SJCRH30 (cell line): Measurements from ENCODE around the gene PDK2. TPM values are rescaled to one million over a fixed set of nuclear protein-coding genes. Genes with fewer than 3 reads are reported as not detected.
"Not testable (repeated sequence)": the region's sequence is repeated elsewhere in the genome, so short reads cannot be mapped to it uniquely, and the experiment has no call there.

ENCODE experiments used
- DNase-seq, 2 experiments: peaks; one replicate each; pipeline ENCODE4 v3.0.0-alpha.2; 2015 to 2020
- H3K27ac ChIP-seq: fragments of 250-450 bp; sonication (Bioruptor Pico); 2 replicates; pipeline ENCODE4 v1.5.1; 2020; ENCODE audit warnings: mild to moderate bottlenecking, moderate library complexity
- H3K27me3 ChIP-seq: fragments of 250-450 bp; sonication (Bioruptor Pico); 2 replicates; pipeline ENCODE4 v1.5.1; 2020; ENCODE audit warnings: mild to moderate bottlenecking, moderate library complexity
- H3K36me3 ChIP-seq: fragments of 250-450 bp; sonication (Bioruptor Pico); 2 replicates; pipeline ENCODE4 v1.5.1; 2020; ENCODE audit warnings: mild to moderate bottlenecking, moderate library complexity
- H3K4me1 ChIP-seq: fragments of 250-450 bp; sonication (Bioruptor Pico); 2 replicates; pipeline ENCODE4 v1.5.1; 2020; ENCODE audit warnings: mild to moderate bottlenecking, moderate library complexity
- H3K4me3 ChIP-seq: fragments of 250-450 bp; sonication (Bioruptor Pico); 2 replicates; pipeline ENCODE4 v1.5.1; 2020; ENCODE audit warnings: mild to moderate bottlenecking, moderate library complexity
- H3K9me3 ChIP-seq: fragments of 250-450 bp; sonication (Bioruptor Pico); replicated peaks from 2 replicates; pipeline ENCODE4 v1.5.1; 2020; ENCODE audit warnings: mild to moderate bottlenecking, moderate library complexity
- total RNA-seq: library from RNA; depleted of rRNA; stranded (reverse); fragments of >200 nt; shearing (Covaris generic); gene quantifications from 2 replicates; pipeline ENCODE4 v1.2.3, GENCODE V29; 2014

The PDK2 gene
- total RNA-seq, 1 experiment from 2014 or later, result 12.5 TPM

- no peak overlapping the region for H3K27ac ChIP-seq
Measured at GRCh38 chr17:50055055-50055425, 40.1 kb upstream of the PDK2 start.

DNA sequence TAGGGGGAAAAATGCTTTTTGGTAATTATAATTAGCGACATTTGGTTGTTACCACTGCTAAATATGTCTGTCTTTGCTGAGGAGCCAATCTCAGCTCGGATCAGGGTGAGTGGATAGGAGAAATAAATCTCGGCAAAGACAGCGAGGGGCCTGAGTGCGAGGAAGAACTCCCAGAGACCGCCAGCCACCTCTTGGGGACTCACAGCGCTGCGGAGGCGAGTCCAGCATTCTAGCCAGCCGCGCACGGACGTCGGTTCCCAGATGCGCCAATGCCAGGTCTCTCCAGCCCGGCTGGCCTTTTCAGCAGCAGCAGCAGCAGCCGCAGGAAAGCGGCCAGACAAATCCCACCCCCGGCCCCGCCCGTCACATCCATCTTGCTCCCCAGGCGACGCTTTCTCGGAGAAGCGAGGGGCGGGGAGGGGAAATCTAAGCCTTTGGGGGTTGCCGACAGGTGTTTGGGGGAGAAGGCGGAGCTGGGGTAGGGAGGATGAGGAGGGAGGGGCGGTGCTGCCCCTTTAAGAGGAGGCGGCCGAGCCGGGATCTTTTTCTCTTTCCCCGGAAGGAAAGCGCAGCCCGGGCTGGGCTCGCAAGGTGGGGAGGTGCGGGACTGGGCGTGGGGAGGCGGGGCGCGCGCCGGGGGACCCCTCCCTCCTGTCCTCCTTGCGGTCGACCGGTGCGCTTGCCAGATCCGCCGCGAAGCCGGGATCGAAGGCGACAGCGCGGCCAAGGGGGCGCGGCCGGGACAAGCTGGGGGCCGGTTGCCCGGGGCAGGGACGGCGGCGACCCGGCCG is 39.5 kb upstream of the PDK2 start, which contains the start of gene ITGA3:
TSS of gene ITGA3 (plus strand) at position 685 of the 791 bp plus-strand sequence. CDS start 330 bp downstream, outside the sequence.
- Histone ChIP-seq H3K9me3 (no peaks in the 10 kb centered on the region), H3K27ac (no peak within 1 kb of the TSS), H3K4me1 (peaks cover 49% of the 10 kb centered on the region), H3K4me3 (peak within 1 kb of the TSS; percentile 59), H3K27me3 (no peaks in the 10 kb centered on the region), H3K36me3 (no peaks in the 10 kb centered on the region)
- DNase-seq, result peak; percentile 63 to 74

More at GRCh38 chr17:50055055-50055425, 40.1 kb upstream of the PDK2 start:
- H3K9me3 ChIP-seq, result no peaks in the 10 kb centered on the region
- H3K36me3 ChIP-seq, result no peaks in the 10 kb centered on the region
- no peaks in the 10 kb centered on the region for H3K27me3 ChIP-seq
- DNase-seq, result no peak
- peaks cover 49% of the 10 kb centered on the region for H3K4me1 ChIP-seq
- H3K4me3 ChIP-seq, result peak overlapping the region; percentile 59

DNA sequence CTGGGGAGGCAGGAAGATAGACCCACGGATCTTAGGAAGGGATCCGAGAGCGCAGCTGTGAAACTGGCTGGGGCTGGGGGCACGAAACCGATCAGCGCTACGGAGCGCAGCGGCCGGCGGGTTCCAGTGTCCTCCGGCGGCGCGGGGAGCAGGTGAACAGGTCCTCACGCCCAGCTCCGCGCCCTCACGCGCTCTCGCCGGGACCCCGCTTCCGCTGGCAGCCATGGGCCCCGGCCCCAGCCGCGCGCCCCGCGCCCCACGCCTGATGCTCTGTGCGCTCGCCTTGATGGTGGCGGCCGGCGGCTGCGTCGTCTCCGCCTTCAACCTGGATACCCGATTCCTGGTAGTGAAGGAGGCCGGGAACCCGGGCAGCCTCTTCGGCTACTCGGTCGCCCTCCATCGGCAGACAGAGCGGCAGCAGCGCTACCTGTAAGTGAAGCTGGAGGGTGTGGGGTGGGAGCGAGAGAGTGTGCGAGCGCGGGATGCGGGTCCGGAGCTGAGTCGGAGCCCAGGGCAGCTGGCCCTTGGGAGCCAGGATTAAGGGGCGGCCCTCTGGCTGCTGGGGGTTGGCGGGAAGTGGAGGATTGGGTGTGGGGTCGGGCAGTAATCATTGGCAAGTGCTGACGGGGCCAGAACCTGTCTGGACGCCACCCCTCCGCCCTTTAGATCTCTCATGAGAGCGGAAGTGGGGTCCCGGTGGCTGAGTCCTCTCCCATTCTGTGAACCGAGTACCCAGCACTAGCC is 38.8 kb upstream of the PDK2 start:
- H3K4me1 ChIP-seq, result peaks cover 44% of the 10 kb centered on the region
- H3K36me3 ChIP-seq, result no peaks in the 10 kb centered on the region
- peak; percentile 37 to 47 for DNase-seq
- H3K27me3 ChIP-seq, result no peaks in the 10 kb centered on the region
- no peaks in the 10 kb centered on the region for H3K9me3 ChIP-seq
- peak overlapping the region; percentile 59 for H3K4me3 ChIP-seq
- no peak overlapping the region for H3K27ac ChIP-seq

DNA sequence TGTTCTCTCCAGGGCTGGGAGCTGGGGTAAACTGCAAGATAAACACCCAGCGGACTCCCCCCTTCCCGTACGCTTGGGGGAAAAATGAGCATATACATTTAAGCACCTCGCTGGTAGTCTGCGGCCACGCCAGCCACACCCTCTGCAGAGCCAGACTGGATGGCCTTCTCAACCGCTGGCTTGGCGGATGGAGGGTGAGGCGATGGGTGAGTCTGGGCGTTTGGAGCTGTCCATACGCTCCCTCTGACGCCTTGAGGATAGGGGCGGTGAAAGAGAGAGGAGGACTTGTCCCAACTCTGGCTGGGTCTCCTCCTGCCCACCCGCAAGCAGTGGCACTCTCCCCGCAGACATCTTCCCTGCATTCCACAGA is 38.2 kb upstream of the PDK2 start:
- DNase-seq, result no peak
- H3K27me3 ChIP-seq, result no peaks in the 10 kb centered on the region
- H3K36me3 ChIP-seq, result no peaks in the 10 kb centered on the region
- peaks cover 39% of the 10 kb centered on the region for H3K4me1 ChIP-seq
- no peak overlapping the region for H3K27ac ChIP-seq
- H3K4me3 ChIP-seq, result peak overlapping the region; percentile 59; the same call in 1 of the 2 replicates
- H3K9me3 ChIP-seq, result no peaks in the 10 kb centered on the region

DNA sequence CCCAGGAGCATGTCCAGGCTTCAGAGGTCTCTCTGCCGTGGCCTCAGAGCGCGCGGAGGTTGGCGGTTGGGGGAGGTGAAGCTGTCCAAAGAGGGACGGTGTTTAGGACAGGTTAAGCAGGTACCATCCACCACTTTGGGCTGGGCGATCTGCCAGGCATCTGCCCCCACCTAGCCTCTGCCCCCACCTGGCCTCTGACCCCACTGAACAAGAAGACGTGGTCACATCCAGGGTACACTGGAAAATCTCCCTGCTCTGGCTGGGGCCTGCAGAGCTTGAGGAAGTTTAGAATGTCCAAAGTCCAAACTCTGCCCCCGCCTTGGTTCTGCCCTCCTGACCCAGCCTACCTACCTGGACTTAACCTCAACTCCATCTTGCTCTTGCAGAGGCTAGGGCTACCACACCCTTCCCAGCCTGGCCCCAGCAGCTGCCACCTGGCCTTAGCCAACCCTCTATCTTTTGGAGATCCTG is 37.6 kb upstream of the PDK2 start:
- Histone ChIP-seq H3K4me3 (no peak overlapping the region), H3K27me3 (no peaks in the 10 kb centered on the region), H3K27ac (no peak overlapping the region), H3K9me3 (no peaks in the 10 kb centered on the region), H3K36me3 (no peaks in the 10 kb centered on the region), H3K4me1 (peaks cover 33% of the 10 kb centered on the region)
- DNase-seq, result no peak

DNA sequence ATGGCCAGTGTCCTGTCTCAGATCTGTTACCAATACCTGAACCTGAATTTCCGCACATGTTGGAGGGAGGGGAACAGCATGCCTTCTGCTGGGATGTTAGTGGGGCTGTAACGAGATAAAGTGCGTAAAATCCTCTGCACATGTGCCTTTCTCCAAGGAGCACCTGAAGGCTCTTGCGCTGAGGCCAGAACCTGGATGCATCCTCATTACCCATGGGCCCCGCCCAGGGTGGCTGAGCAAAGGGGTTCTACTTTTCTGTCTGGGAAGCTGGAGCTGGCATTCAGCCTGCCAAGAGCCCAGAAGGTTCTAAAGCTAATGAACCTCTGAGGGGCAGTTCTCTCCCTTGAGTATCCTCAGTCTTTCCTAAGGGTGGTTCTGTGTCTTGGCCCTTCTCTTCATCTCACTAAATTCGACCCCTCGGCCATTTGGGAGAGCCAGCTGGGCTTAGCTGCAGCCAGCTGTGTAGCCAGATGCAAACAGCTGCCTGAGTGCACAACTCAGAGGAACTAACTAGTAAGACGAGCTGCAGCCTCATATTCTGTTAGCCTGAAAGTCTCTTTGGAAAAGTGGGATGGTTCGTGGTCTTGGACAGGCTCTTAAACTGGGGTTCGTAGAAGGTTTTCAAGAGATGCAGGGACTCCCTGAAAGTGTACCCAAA is 36.7 kb upstream of the PDK2 start:
- DNase-seq, result no peak

GRCh38 chr17:50059256-50059655 is 35.9 kb upstream of the PDK2 start:
- Histone ChIP-seq H3K36me3 (no peaks in the 10 kb centered on the region), H3K27ac (no peak overlapping the region), H3K27me3 (no peaks in the 10 kb centered on the region), H3K4me1 (peaks cover 16% of the 10 kb centered on the region), H3K4me3 (no peak overlapping the region), H3K9me3 (no peaks in the 10 kb centered on the region)
- no peak for DNase-seq

More for the DNA sequence above, 36.7 kb upstream of the PDK2 start:
- H3K4me1 ChIP-seq, result peaks cover 24% of the 10 kb centered on the region
- no peaks in the 10 kb centered on the region for H3K9me3 ChIP-seq
- H3K36me3 ChIP-seq, result no peaks in the 10 kb centered on the region
- no peak overlapping the region for H3K4me3 ChIP-seq
- no peaks in the 10 kb centered on the region for H3K27me3 ChIP-seq
- no peak overlapping the region for H3K27ac ChIP-seq

DNA sequence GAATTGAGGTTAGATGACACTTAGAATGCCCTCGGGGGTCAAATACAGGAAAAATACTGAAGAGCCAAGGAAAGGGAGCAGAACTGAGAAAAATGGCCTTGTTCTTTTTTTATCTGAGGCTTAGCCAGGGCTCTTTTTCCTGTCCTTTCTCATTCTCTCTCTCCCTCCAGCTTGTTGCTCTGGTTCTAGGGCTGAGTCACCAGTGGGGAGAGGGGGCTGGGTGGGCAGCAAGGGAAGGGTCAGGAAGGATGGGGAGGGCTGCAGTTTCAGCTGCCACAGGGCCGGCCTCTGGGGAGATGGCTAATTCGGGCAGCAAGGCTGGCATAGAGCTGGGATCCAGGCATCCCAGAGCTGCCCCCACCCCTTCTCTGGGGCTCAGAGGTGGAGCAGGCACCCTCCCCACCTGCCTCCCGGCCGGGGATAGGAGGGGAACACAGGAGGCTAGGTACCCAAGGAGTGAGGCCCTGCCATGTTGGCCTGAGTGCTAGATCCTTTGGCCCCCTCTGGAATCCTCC is 35.3 kb upstream of the PDK2 start:
- Histone ChIP-seq H3K4me1 (peaks cover 19% of the 10 kb centered on the region), H3K27me3 (no peaks in the 10 kb centered on the region), H3K27ac (no peak overlapping the region), H3K4me3 (no peak overlapping the region), H3K9me3 (no peaks in the 10 kb centered on the region), H3K36me3 (no peaks in the 10 kb centered on the region)
- peak; percentile 25 to 30 for DNase-seq

- no peaks in the 10 kb centered on the region; the same call in 1 of the 2 replicates for H3K36me3 ChIP-seq
- H3K4me1 ChIP-seq, result peaks cover 22% of the 10 kb centered on the region
- no peak overlapping the region for H3K4me3 ChIP-seq
- H3K27me3 ChIP-seq, result no peaks in the 10 kb centered on the region
- H3K27ac ChIP-seq, result no peak overlapping the region
- DNase-seq, result no peak
- no peaks in the 10 kb centered on the region for H3K9me3 ChIP-seq
Measured at GRCh38 chr17:50060951-50061712, 34.0 kb upstream of the PDK2 start.

- not testable (repeated sequence) for H3K36me3 ChIP-seq, H3K4me3 ChIP-seq, H3K27me3 ChIP-seq, H3K9me3 ChIP-seq, H3K27ac ChIP-seq, DNase-seq
- peaks cover 22% of the 10 kb centered on the region for H3K4me1 ChIP-seq
Measured at GRCh38 chr17:50061713-50062045, 33.5 kb upstream of the PDK2 start.

DNA sequence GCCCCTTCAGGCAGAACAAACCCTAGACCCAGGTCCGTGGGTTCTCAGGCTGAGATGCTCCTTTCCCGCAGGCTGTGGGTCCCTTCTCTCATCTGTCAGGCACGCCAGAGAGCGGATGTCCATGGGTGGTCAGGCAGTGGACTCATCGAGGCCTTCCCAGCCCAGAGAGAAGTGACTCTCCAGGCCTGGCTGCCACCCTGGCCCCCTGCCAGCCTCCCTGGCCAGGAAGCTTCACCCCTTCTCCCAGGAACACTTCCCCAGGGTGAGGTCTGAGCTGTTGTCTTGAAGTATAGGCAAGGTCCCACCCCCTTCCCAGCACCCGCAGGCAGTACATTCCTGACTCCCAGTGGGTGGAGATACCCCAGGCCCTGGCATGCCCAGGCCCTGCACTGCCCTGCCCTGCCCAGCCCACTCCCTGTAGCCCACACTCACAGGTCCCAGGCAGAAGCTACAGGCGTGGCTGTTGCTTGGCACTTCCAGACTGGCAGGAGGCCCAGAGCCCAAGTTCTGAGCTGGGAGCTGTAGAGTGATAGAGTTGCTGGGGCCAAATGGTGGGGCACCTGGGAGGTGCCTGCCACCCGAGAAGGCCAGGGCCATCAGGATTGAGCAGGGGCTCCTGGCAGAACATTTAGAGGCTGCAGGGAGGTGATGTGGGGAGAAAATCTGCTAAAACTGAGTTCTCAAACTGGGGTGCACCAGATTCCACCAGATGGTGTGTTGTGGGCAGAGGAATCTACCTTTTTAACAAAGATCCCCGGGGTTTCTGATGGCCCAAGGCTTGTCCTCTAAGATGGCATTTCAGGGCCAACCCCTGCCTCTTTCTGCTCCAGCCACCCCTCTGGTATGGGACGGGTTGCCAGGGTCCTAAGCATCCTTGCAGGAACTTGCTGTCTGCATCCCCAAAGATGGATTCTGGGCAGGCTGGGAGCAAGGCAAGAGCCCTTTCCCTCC is 32.6 kb upstream of the PDK2 start:
- peak; percentile 23 to 24 for DNase-seq

GRCh38 chr17:50063561-50064252 is 31.4 kb upstream of the PDK2 start:
- no peaks in the 10 kb centered on the region; the same call in 1 of the 2 replicates for H3K36me3 ChIP-seq
- H3K27me3 ChIP-seq, result no peaks in the 10 kb centered on the region
- no peak for DNase-seq
- H3K27ac ChIP-seq, result no peak overlapping the region
- no peaks in the 10 kb centered on the region for H3K9me3 ChIP-seq
- no peak overlapping the region for H3K4me3 ChIP-seq
- H3K4me1 ChIP-seq, result peaks cover 22% of the 10 kb centered on the region

More for the DNA sequence above, 32.6 kb upstream of the PDK2 start:
- peaks cover 22% of the 10 kb centered on the region for H3K4me1 ChIP-seq
- H3K9me3 ChIP-seq, result no peaks in the 10 kb centered on the region
- H3K27me3 ChIP-seq, result no peaks in the 10 kb centered on the region
- no peaks in the 10 kb centered on the region; the same call in 1 of the 2 replicates for H3K36me3 ChIP-seq
- no peak overlapping the region for H3K27ac ChIP-seq
- no peak overlapping the region for H3K4me3 ChIP-seq
